Measurements from ENCODE around the gene IL1R1.

Gene IL1R1

GRCh38 chr2:102176172-102176571 is 33.6 kb downstream of the IL1R1 start:
- no peak for DNase-seq (ENCODE audit: low read depth)

- DNase-seq (ENCODE audit: low read depth), result no peak
Observed at GRCh38 chr2:102177814-102178478, 35.4 kb downstream of the IL1R1 start.

- no peak for DNase-seq (ENCODE audit: low read depth)
Observed at GRCh38 chr2:102179061-102179460, 36.5 kb downstream of the IL1R1 start.

- no peak for DNase-seq (ENCODE audit: low read depth)
Observed at GRCh38 chr2:102179788-102180686, 37.5 kb downstream of the IL1R1 start.

GRCh38 chr2:102180687-102180999 is 38.1 kb downstream of the IL1R1 start:
- no peak for DNase-seq (ENCODE audit: low read depth)

GRCh38 chr2:102181376-102181775 is 38.8 kb downstream of the IL1R1 start:
- DNase-seq (ENCODE audit: low read depth), result no peak

GRCh38 chr2:102181919-102182635 is 39.5 kb downstream of the IL1R1 start:
- DNase-seq (ENCODE audit: low read depth), result peak; percentile 78

GRCh38 chr2:102184018-102184417 is 41.5 kb downstream of the IL1R1 start:
- DNase-seq (ENCODE audit: low read depth), result no peak

GRCh38 chr2:102184568-102184967 is 42.0 kb downstream of the IL1R1 start:
- no peak for DNase-seq (ENCODE audit: low read depth)

- peak; percentile 51 for DNase-seq (ENCODE audit: low read depth)
Observed at GRCh38 chr2:102185347-102185746, 42.8 kb downstream of the IL1R1 start.

GRCh38 chr2:102186791-102187495 is 44.4 kb downstream of the IL1R1 start, which contains the start of gene IL1RL2:
Gene IL1RL2, plus strand, starts transcription at chr2:102187023. Its CDS starts 845 bp downstream, at chr2:102187868.
- DNase-seq (ENCODE audit: low read depth), result peak; percentile 52

- peak; percentile 54 for DNase-seq (ENCODE audit: low read depth)
Observed at GRCh38 chr2:102187496-102188150, 45.1 kb downstream of the IL1R1 start.

GRCh38 chr2:102190430-102191107 is 48.0 kb downstream of the IL1R1 start:
- DNase-seq (ENCODE audit: low read depth), result no peak

- no peak for DNase-seq (ENCODE audit: low read depth)
Observed at GRCh38 chr2:102191501-102191900, 49.0 kb downstream of the IL1R1 start.

- DNase-seq (ENCODE audit: low read depth), result peak; percentile 50
Observed at GRCh38 chr2:102193074-102193473, 50.5 kb downstream of the IL1R1 start.

GRCh38 chr2:102194609-102195268 is 52.2 kb downstream of the IL1R1 start:
- no peak for DNase-seq (ENCODE audit: low read depth)

GRCh38 chr2:102197389-102198137 is 55.0 kb downstream of the IL1R1 start:
- DNase-seq (ENCODE audit: low read depth), result no peak

- DNase-seq (ENCODE audit: low read depth), result no peak
Observed at GRCh38 chr2:102200539-102200938, 58.0 kb downstream of the IL1R1 start.

GRCh38 chr2:102204638-102205037 is 62.1 kb downstream of the IL1R1 start:
- no peak for DNase-seq (ENCODE audit: low read depth)

Data from amniotic epithelial cell (primary cell).